ENCODE data around the gene BNIP5. TPM values are rescaled to one million over a fixed set of nuclear protein-coding genes. Genes with fewer than 3 reads are reported as not detected.

The BNIP5 gene
- total and polyA plus RNA-seq, 9 donors: 0.01 to 1.4 (median 0.12) TPM; not detected in 4

- no peak overlapping the region for H3K4me3 ChIP-seq
- intact Hi-C loops (cut with DNase I): loop anchor here (2.0 to 5.0 kb wide), 2 partner anchors 60 to 61 kb away; no protein-coding TSS in a partner anchor
- WGBS, 3 donors: 71 to 74% (median 73%) methylated on average over 10 of the region's 10 CpGs
Measured at GRCh38 chr6:36301085-36301658, 35.5 kb downstream of the BNIP5 start.

GRCh38 chr6:36298027-36298426, 38.7 kb downstream of the BNIP5 start:
- Histone ChIP-seq H3K4me1 (ENCODE audit: insufficient read depth) (peaks cover 6% of the 10 kb centered on the region), H3K27me3 (no peaks in the 10 kb centered on the region), H3K36me3 (no peaks in the 10 kb centered on the region), H3K27ac (no peak overlapping the region), H3K9me3 (no peaks in the 10 kb centered on the region), H3K4me3 (no peak overlapping the region)
- TF ChIP-seq CTCF (IDR thresholded peaks at IDR 0.05): no peak
- TF ChIP-seq POLR2A (IDR thresholded peaks at IDR 0.05): no peak
- TF ChIP-seq EP300 (IDR thresholded peaks at IDR 0.05): no peak
- no peak for DNase-seq
- intact Hi-C loops (cut with DNase I): no loop called here
- 86 to 92% (median 88%) methylated on average over 4 of the region's 4 CpGs for WGBS, 3 donors

More at GRCh38 chr6:36301085-36301658, 35.5 kb downstream of the BNIP5 start:
- Histone ChIP-seq H3K4me1 (ENCODE audit: insufficient read depth) (peaks cover 6% of the 10 kb centered on the region), H3K27ac (no peak overlapping the region), H3K27me3 (no peaks in the 10 kb centered on the region), H3K36me3 (no peaks in the 10 kb centered on the region), H3K9me3 (no peaks in the 10 kb centered on the region)
- no peak for DNase-seq
- TF ChIP-seq CTCF (IDR thresholded peaks at IDR 0.05): no peak

GRCh38 chr6:36297511-36297910, 39.2 kb downstream of the BNIP5 start:
- Histone ChIP-seq H3K27ac (no peak overlapping the region), H3K36me3 (no peaks in the 10 kb centered on the region), H3K4me3 (no peak overlapping the region), H3K9me3 (no peaks in the 10 kb centered on the region), H3K4me1 (ENCODE audit: insufficient read depth) (peaks cover 6% of the 10 kb centered on the region), H3K27me3 (no peaks in the 10 kb centered on the region)
- intact Hi-C loops (cut with DNase I): no loop called here
- TF ChIP-seq EP300 (IDR thresholded peaks at IDR 0.05): no peak
- TF ChIP-seq CTCF (IDR thresholded peaks at IDR 0.05): no peak
- no peak for TF ChIP-seq POLR2A (IDR thresholded peaks at IDR 0.05)
- DNase-seq: no peak
- whole genome bisulfite sequencing, 3 donors: 78 to 88% (median 86%) methylated on average over 7 of the region's 7 CpGs

GRCh38 chr6:36297051-36297450, 39.6 kb downstream of the BNIP5 start:
- WGBS, 3 donors: 87 to 90% (median 87%) methylated on average over 6 of the region's 6 CpGs
- intact Hi-C loops (cut with DNase I): no loop called here

More at GRCh38 chr6:36297051-36297450, 39.6 kb downstream of the BNIP5 start:
- H3K36me3 ChIP-seq: no peaks in the 10 kb centered on the region
- no peak overlapping the region for H3K27ac ChIP-seq
- DNase-seq: no peak
- no peaks in the 10 kb centered on the region for H3K9me3 ChIP-seq
- no peak for TF ChIP-seq CTCF (IDR thresholded peaks at IDR 0.05)
- H3K27me3 ChIP-seq: no peaks in the 10 kb centered on the region
- H3K4me1 ChIP-seq (ENCODE audit: insufficient read depth): peaks cover 3% of the 10 kb centered on the region
- no peak overlapping the region for H3K4me3 ChIP-seq

Data from ovary (tissue), 9 donors.